RWPE1 (cell line): ENCODE data around the gene NR3C2.

Experiments
- CTCF ChIA-PET: fragments of 350-600 bp; sonication (Branson Sonifier 250); formaldehyde crosslinking; extraction: SDS; loops from one replicate; lab custom pipeline; 2021; lab: Yijun Ruan, JAX
- POLR2A ChIA-PET: fragments of 400-600 bp; formaldehyde crosslinking; extraction: SDS; loops from one replicate; lab custom pipeline; 2020; ENCODE audit warnings: antibody characterized with exemption; ENCODE audit not compliant: low non-redundant PET; lab: Yijun Ruan, JAX
- DNase-seq: peaks from one replicate; pipeline ENCODE4 v3.0.0; 2012; ENCODE audit warnings: low spot score
- H3K27ac ChIP-seq: fragments of 450-650 bp; 2 replicates; pipeline ENCODE4 v1.5.1; 2017
- CTCF ChIP-seq: fragments of 450-650 bp; conservative IDR thresholded peaks from 2 replicates; pipeline ENCODE4 v1.5.1; 2017; ENCODE audit warnings: low read depth, mild to moderate bottlenecking

Gene NR3C2

GRCh38 chr4:148453833-148454232 is 11.6 kb upstream of the NR3C2 start:
- no peak for DNase-seq
- TF ChIP-seq CTCF: no peak
- ChIA-PET CTCF (no interaction called here), POLR2A (no interaction called here)
- H3K27ac ChIP-seq: no peak overlapping the region

- POLR2A ChIA-PET: interaction anchor here (1.0 kb wide), 1 partner anchor 10 kb away, joined by 3 read pairs; no protein-coding TSS in a partner anchor
- CTCF ChIA-PET: no interaction called here
- no peak overlapping the region for H3K27ac ChIP-seq
- no peak for TF ChIP-seq CTCF
- DNase-seq: no peak
Measured at GRCh38 chr4:148452970-148453369, 10.8 kb upstream of the NR3C2 start.

GRCh38 chr4:148449921-148450320 is 7.7 kb upstream of the NR3C2 start:
- no peak for TF ChIP-seq CTCF
- ChIA-PET CTCF (interaction anchor here (0.7 kb wide), 1 partner anchor 1001 kb away, joined by 5 read pairs; no protein-coding TSS in a partner anchor), POLR2A (no interaction called here)
- H3K27ac ChIP-seq: no peak overlapping the region
- DNase-seq: no peak

GRCh38 chr4:148448141-148448540 is 5.9 kb upstream of the NR3C2 start:
- no peak overlapping the region for H3K27ac ChIP-seq
- ChIA-PET CTCF (interaction anchor here (0.5 kb wide), 1 partner anchor 115 kb away, joined by 3 read pairs; no protein-coding TSS in a partner anchor), POLR2A (no interaction called here)
- DNase-seq: no peak
- TF ChIP-seq CTCF: no peak

- CTCF ChIA-PET: interaction anchor here (0.6 kb wide), 1 partner anchor 1502 kb away, joined by 3 read pairs; no protein-coding TSS in a partner anchor
- no peak overlapping the region for H3K27ac ChIP-seq
- TF ChIP-seq CTCF: no peak
- POLR2A ChIA-PET: no interaction called here
- no peak for DNase-seq
Measured at GRCh38 chr4:148447681-148448080, 5.5 kb upstream of the NR3C2 start.

- CTCF ChIA-PET: no interaction called here
- H3K27ac ChIP-seq: no peak overlapping the region
- DNase-seq: no peak
- no peak for TF ChIP-seq CTCF
- POLR2A ChIA-PET: no interaction called here
Measured at GRCh38 chr4:148445860-148446330, 3.7 kb upstream of the NR3C2 start.
